NK-92 (cell line): ENCODE measurements around the gene TNS3.

Source experiments
- DNase-seq: peaks from one replicate; lab custom pipeline; 2025; ENCODE audit not compliant: unreplicated experiment; lab: John Stamatoyannopoulos, UW

TNS3 gene

DNA sequence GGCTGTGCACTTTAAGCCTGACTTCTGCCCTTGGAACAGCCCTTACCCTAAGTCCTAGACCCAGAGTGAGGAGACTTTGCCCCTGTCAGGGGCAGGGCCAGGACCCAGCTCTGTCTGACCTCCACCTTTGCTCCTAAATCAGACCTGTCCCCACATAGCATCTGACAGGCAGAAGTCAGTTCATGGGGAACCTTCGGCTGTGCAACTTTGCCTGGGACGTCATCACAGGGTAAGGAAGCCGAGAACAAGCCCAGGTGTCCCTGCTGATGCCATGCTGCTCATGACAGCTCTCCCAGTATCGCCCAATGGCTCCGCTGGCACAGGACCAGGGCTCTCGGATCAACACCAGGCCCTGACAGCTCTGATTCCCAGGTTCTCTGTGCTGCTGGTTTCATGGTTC lies 55.4 kb downstream of the TNS3 start:
- no peak for DNase-seq

GRCh38 chr7:47525066-47525623 lies 56.8 kb downstream of the TNS3 start:
- DNase-seq = no peak

DNA sequence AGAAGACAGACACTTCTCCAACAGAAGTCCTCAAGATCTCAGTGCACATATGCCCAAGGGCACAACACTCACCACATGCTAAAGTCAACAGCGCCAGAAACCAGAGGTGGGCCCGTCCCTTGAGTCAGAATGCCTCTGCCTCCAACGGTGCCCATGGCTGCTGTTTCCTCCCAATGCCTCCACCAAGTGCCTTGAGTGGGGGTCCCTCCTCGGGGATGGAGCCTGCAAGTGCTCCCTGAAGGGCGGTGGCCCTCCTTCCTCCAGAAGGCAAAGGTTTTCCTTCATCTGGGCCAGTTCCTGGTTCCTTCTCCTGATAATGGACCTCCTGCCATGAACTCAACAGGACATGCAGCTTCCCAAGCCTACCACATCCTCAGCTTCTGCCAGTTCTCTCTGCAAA lies 58.5 kb downstream of the TNS3 start:
- no peak for DNase-seq

DNA sequence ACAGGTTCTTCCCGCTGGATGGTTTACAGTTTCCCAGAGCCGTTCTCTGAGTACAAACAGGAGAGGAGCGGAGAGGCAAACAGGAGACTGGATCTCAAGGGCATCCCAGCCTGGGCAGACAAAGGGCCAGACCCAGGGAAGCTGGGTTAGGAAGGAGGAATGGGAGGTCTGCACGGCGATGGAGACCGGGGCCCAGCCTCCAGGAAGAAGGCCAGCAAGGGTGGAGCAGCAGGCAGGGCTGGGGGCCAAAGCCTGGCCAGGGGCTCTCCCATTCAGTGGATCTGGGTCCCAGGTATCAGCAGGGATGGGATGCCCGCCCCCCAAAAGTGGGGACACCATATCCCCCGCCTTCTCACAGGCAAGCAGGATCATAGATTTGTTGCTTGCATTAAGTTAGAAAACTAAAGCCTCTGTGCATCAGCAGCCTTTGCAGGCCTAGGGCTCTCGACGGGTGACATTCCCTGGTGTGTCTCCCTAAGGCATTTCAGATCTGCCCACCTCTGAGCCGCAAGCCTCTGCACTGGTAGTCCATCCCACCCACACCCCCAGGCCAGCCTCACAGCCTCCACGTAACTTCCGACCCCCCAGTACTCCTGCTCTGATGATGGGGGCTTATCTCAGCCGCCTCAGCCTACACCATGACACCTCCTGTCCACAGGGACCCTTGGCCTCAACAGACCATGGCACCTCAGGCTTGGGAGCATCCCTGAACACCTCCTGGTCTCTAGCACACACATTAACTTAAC lies 59.9 kb downstream of the TNS3 start:
- no peak for DNase-seq

DNA sequence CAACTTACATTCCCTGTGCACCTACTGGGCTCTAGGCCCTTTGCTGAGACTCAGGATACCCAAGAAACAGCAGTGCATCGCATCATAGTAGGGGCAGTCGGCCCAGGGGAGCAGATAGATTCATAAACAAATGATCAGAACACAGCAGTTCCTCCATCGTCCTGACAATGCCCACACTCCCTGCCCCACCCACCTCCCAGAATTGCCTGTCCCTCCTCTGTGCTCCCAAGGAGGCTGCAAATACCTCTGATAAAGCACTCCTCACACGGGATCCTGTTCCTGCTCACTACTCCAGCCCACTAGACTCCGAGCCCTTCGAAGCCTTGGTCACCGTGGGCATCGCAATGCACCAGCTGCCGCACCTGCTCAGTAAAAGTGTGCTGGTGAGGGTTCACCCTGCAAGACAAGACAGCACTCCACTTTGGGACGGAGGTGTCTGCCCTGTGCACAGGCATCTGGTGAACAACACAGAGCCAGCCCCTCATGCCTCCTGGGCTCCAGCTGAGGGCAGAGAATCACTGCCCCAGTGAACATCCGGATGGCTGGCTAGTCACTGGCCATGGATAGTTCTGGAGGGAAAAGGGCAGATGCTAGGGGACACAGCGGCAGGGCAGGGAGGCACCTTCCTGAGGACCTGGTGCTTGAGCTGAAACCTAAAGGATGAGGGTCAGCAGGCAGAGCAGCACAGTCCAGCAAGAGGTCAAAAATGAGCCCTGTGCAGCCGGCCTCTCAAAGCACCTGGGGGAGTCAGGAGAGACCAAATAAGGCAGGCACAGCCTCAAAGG lies 60.7 kb downstream of the TNS3 start:
- DNase-seq = no peak

- no peak for DNase-seq
Measured at GRCh38 chr7:47520406-47520805, 61.5 kb downstream of the TNS3 start.

DNA sequence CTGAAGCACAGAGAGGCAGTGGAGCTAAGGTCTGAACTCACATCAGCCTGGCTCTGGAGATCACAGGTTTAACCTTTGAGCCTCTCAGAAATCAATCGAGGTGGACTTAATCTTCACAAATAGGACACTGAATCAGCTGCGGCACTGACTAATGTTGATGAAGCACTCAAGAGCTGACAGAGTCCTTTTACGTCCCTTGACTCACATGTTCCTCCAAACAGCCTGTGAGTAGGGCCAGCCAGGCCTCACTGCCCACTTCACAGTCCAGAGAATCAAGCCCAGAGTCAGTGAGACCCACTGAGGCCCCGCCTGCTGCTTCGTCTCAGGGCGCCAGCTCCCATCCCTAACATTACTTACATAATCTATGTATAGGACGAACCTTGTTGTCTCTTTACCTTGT lies 63.1 kb downstream of the TNS3 start:
- no peak for DNase-seq

DNA sequence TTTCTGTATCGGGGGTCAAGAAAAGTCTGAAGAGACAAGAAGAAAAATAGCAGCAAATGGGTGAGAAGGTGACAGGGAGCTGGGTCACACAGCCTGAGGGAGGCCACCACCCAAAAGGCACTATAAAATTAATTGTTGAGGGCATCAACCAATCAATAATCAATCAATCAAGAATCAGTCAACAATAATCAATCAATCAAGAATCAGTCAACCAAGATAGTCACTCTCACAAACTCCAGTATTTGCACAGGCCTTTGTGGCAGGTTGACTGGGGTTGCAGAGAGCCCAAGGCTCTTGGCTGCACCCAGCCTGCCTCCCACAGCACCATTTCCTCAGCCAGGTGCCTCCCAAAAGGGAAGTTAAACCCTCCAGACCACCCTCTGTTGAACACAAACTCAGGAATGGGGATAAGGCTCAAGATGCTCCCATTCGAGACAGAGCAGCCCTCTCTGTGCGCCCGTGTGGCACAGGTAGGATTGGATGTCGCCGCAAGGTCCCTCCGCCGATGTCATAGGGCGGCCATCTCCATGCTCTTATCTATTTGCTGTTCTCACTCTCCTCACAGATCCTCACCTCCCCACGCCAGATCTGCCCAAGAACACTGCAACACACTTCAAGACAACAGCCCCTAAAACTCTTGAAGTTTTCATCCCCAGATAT lies 64.0 kb downstream of the TNS3 start:
- DNase-seq = no peak

DNA sequence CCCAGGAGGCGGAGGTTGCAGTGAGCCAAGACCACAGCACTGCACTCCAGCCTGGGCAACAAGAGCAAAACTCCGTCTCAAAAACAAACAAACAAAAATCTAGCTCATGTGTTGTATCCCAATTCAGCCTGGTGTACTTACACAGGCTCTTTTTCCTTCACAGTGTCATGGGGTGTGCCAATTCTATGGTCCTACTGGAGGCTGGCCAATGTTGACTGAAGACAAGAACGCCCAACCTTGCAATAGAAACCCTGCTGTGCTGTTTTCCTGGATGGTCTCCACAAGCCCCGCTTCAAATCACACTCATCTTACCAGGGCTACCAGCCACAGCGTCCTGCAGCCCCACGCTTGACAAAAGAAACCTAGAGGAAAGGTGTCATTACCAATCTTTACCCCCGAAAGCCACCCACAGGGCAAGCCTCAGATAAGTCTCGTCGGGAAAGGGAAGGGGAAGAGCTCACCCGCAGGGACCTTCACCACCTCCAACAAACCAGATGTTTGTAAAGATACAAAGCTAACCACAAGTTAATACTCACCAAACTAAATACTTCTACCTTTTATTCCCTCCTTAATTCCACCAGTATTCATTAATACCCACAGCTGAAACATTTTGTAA lies 64.8 kb downstream of the TNS3 start:
- DNase-seq = no peak

DNA sequence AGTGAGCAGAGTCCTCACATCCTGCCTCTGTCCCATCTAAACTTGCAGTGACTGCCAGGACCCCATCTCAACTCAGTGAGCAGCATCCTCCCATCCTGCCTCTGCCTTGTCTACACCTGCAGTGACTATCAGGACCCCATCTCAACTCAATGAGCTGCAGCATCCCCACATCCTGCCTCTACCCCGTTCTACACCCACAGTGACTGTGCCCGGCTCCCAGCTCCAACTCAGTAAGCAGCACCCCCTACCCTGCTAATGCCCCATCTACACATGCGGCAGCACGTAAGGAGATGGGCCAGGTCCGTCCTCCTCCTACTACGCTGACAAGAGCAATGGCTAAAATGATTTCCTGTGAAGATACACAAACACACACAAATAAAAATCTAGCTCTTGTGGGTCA lies 65.5 kb downstream of the TNS3 start:
- no peak for DNase-seq

GRCh38 chr7:47515305-47515834 lies 66.5 kb downstream of the TNS3 start:
- DNase-seq = no peak

DNA sequence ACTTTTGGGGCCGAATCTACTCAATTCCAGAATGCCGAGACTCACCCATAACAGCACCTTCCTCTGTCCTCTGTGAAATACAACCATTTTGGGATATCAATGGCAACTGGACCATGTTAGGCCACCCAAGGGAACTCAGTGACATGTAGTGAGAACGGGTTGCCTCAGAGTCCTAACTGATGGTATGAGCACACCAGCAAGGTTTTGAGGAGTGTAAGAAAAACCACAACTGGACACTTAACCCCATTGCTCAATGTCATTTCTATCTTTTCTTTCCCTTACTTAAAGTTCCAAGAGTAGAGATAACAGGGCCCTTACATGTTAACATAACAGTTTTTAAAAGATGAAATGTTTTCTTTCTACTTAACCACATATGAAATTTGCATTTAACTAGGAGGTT lies 67.1 kb downstream of the TNS3 start:
- DNase-seq = no peak

DNA sequence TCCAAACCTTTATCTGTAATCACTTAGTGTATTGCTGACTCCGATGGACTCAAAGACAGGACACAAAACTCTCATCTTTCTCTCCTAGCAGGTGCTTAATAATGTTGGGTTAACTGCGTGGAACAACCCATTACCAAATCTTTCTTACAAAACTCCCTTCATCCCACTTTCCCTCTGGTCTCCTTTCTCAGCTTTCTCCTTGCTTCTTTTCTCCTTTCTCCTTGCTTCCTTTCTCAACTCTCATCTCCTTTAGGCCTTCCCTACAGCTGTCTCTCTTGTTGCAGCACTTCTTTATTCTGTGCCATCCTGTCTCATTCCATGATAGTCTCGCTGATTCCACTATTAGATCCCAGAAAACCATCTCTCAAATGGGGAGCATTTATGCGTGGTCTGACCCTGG lies 67.5 kb downstream of the TNS3 start:
- DNase-seq = no peak

DNA sequence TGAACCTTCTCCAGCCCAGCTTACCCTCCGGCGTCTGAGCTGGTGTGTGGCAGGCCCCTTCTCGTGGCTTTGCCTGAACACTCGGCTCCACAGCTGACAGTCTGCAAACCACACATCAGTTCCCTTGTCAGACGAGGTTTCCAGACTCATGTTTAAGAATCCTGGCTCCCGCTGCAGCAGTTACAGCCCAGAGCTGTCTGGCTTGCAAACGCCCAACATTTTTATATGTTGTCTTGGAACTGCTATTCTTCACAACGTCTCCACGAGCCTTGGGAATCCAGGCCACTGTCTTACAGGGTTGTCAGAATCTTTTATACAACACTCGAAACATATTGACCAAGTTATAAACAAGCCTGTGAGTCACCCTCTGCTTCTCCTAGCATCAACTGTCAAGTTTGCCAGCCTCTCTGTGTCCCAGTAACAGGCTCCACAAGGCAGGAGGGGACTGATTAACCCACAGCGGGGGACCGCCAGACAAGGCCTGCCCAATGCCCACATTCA lies 68.1 kb downstream of the TNS3 start:
- DNase-seq = no peak

- no peak for DNase-seq
Measured at GRCh38 chr7:47512481-47513176, 69.3 kb downstream of the TNS3 start.

GRCh38 chr7:47511699-47512370 lies 70.1 kb downstream of the TNS3 start:
- no peak for DNase-seq

GRCh38 chr7:47510786-47511185 lies 71.1 kb downstream of the TNS3 start:
- no peak for DNase-seq

GRCh38 chr7:47510192-47510591 lies 71.7 kb downstream of the TNS3 start:
- no peak for DNase-seq

GRCh38 chr7:47509571-47509970 lies 72.3 kb downstream of the TNS3 start:
- DNase-seq = no peak
